CD4-positive, alpha-beta memory T cell (primary cell): ENCODE data around the gene PRKG1. TPM values are rescaled to one million over a fixed set of nuclear protein-coding genes. Genes with fewer than 3 reads are reported as not detected.

Experiments used
- CTCF ChIA-PET: fragments of 350-600 bp; sonication (Branson Sonifier 250); formaldehyde crosslinking; loops from one replicate; lab custom pipeline; 2021; ENCODE audit warnings: inconsistent platforms; ENCODE audit not compliant: partially characterized antibody; lab: Charles Lee
- POLR2A ChIA-PET: fragments of 350-600 bp; sonication (Branson Sonifier 250); formaldehyde crosslinking; loops from one replicate; lab custom pipeline; 2021; ENCODE audit not compliant: partially characterized antibody; lab: Charles Lee
- DNase-seq, 5 donors: peaks; one replicate each; pipeline versions ENCODE4 v3.0.0 to v3.0.0-alpha.2; 2020 to 2022; ENCODE audit warnings: mixed read lengths in 1 of 5
- H3K27ac ChIP-seq: one replicate; pipeline ENCODE4 v1.7.0; 2013; ENCODE audit warnings: low read depth, low read length
- H3K27me3 ChIP-seq: 2 replicates; pipeline ENCODE4 v1.7.0; 2013; ENCODE audit warnings: mild to moderate bottlenecking, low read length, moderate library complexity; ENCODE audit not compliant: insufficient read depth
- H3K36me3 ChIP-seq: 2 replicates; pipeline ENCODE4 v1.7.0; 2013; ENCODE audit warnings: mild to moderate bottlenecking, low read length, moderate library complexity; ENCODE audit not compliant: insufficient read depth
- H3K4me1 ChIP-seq: 2 replicates; pipeline ENCODE4 v1.7.0; 2013; ENCODE audit warnings: mild to moderate bottlenecking, low read length, moderate library complexity; ENCODE audit not compliant: insufficient read depth
- H3K4me3 ChIP-seq, 2 donors: one replicate each; pipeline ENCODE4 v1.7.0; 2013; ENCODE audit warnings: low read length in 2 of 2, mild to moderate bottlenecking in 1 of 2
- H3K9me3 ChIP-seq, 2 donors: one replicate each; pipeline ENCODE4 v1.7.0; 2013; ENCODE audit warnings: low read length in 2 of 2, control low read depth in 1 of 2; ENCODE audit not compliant: control insufficient read depth in 1 of 2
- H3K27ac Mint-ChIP-seq, 7 donors: one replicate each; pipeline ENCODE4 v1.8.0; 2020 to 2021; ENCODE audit warnings: mixed read lengths in 7 of 7, mild to moderate bottlenecking in 6 of 7, inconsistent platforms in 3 of 7, moderate library complexity in 3 of 7
- H3K27me3 Mint-ChIP-seq, 2 donors: one replicate each; pipeline ENCODE4 v1.8.0; 2020 to 2021; ENCODE audit warnings: mixed read lengths in 2 of 2
- H3K36me3 Mint-ChIP-seq, 2 donors: one replicate each; pipeline ENCODE4 v1.8.0; 2020 to 2021; ENCODE audit warnings: mixed read lengths in 2 of 2, inconsistent platforms in 1 of 2, mild to moderate bottlenecking in 1 of 2
- H3K4me1 Mint-ChIP-seq, 4 donors: one replicate each; pipeline ENCODE4 v1.8.0; 2020 to 2021; ENCODE audit warnings: mixed read lengths in 4 of 4, mild to moderate bottlenecking in 1 of 4
- H3K4me3 Mint-ChIP-seq, 8 donors: one replicate each; pipeline ENCODE4 v1.8.0; 2020 to 2021; ENCODE audit warnings: mixed read lengths in 8 of 8, mild to moderate bottlenecking in 7 of 8, moderate library complexity in 6 of 8, inconsistent platforms in 3 of 8
- H3K9me3 Mint-ChIP-seq, 8 donors: one replicate each; pipeline ENCODE4 v1.8.0; 2020 to 2021; ENCODE audit warnings: mixed read lengths in 8 of 8, mild to moderate bottlenecking in 5 of 8, inconsistent platforms in 3 of 8, moderate library complexity in 1 of 8
- intact Hi-C: fragments of 100-400 bp; cut with micrococcal nuclease; formaldehyde crosslinking; loops from one replicate; pipeline ENCODE4 v1.15.1; 2023
- polyA plus RNA-seq, 2 donors: library from polyadenylated mRNA; unstranded; fragments of 300-500 nt; fragmentation: Illumina TruSeq; gene quantifications; one replicate each; pipeline ENCODE4 v1.2.3, GENCODE V29; 2021
- total RNA-seq, 2 experiments: library from RNA; stranded (reverse); gene quantifications; one replicate each; pipeline ENCODE4 v1.2.3, GENCODE V29; 2021

PRKG1 gene
- total and polyA plus RNA-seq, 4 experiments from 2014 or later: 0.06 to 0.20 TPM; not detected in 2

DNA sequence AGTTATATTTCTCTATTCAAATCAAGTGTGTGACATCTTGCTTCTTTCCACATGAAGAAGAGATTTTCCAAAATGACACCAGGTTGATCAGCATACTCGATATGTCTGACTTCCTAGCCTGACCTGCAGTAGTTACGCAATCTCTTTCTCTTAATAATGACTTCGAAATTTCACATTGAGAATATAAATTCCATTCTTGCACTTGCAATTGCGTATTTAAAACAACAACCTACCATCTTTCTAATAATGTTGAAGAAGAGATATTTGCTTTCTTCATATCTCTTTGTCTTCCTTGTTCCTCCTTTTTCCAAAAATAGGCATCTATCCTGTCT is 348.8 kb downstream of the PRKG1 start:
- Histone ChIP-seq H3K4me3 (no peak overlapping the region), H3K36me3 (no peaks in the 10 kb centered on the region), H3K27ac (no peak overlapping the region), H3K9me3 (no peaks in the 10 kb centered on the region), H3K4me1 (no peaks in the 10 kb centered on the region), H3K27me3 (no peaks in the 10 kb centered on the region)
- intact Hi-C loops: no loop called here
- Mint-ChIP-seq H3K9me3 (no peaks in the 10 kb centered on the region), H3K27ac (no peak overlapping the region), H3K4me3 (no peak overlapping the region), H3K36me3 (no peaks in the 10 kb centered on the region), H3K4me1 (peaks cover 2 to 7% (median 3%) of the 10 kb centered on the region in 4 donors), H3K27me3 (peaks cover 3 to 4% of the 10 kb centered on the region in 2 donors)
- POLR2A ChIA-PET: no interaction called here
- no peak for DNase-seq
- CTCF ChIA-PET: interaction anchor here (1.0 to 1.5 kb wide), 3 partner anchors 9 to 108 kb away, joined by 3 to 5 read pairs (median 3); no protein-coding TSS in a partner anchor

DNA sequence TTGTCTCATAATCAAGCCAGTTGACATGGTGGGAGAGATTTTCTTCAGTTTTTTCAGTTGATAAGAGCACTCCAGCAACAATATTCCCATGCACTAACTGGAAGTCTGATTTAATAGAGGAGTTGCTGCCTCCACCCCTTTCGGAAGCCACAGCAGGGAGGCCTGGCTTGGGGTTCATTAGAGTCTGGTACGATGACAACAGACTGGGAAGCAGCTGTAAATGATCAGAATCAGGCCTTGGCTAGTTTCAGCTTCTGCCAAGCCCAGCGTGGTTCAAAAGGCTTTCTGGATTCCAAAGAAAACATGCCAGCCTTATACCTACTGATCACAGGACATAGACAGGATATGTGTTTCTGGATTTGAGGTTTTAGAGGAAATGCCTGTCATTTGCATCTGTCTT is 351.1 kb downstream of the PRKG1 start:
- no peak overlapping the region for H3K27ac Mint-ChIP-seq
- no peak for DNase-seq
- H3K4me3 ChIP-seq: no peak overlapping the region
- H3K27me3 ChIP-seq: no peaks in the 10 kb centered on the region
- peak overlapping the region in 1 of 8 donors; percentile 21 for H3K4me3 Mint-ChIP-seq
- H3K36me3 Mint-ChIP-seq: no peaks in the 10 kb centered on the region
- intact Hi-C loops: no loop called here
- H3K4me1 Mint-ChIP-seq: peaks cover 2 to 7% (median 3%) of the 10 kb centered on the region in 4 donors
- POLR2A ChIA-PET: no interaction called here
- peaks cover 3 to 4% of the 10 kb centered on the region in 2 donors for H3K27me3 Mint-ChIP-seq
- no peak overlapping the region for H3K27ac ChIP-seq
- no peaks in the 10 kb centered on the region for H3K9me3 ChIP-seq
- CTCF ChIA-PET: no interaction called here
- no peaks in the 10 kb centered on the region for H3K4me1 ChIP-seq
- peaks cover 0 to 2% (median 0%) of the 10 kb centered on the region in 8 donors for H3K9me3 Mint-ChIP-seq
- H3K36me3 ChIP-seq: no peaks in the 10 kb centered on the region

DNA sequence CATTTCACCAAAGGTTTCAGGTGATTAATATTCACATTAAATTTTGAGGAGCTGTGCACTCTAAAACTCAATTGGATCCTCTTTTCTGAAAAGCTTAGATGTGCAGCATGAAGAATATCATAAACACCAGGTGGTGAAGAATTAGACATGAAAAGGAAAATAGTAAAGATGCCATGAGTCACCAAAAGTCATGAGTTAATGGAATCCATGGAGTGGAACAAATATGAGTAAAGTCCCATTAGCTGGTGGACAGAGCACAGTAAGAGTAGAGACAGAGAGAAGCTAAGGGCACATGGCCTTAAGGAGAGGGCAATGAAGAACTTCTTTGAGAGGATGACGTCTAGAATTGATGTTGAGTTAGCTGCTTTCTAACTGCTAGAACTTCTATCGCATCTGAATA is 353.5 kb downstream of the PRKG1 start:
- H3K4me3 ChIP-seq: no peak overlapping the region
- no peaks in the 10 kb centered on the region for H3K36me3 ChIP-seq
- no peaks in the 10 kb centered on the region for H3K27me3 ChIP-seq
- H3K4me1 ChIP-seq: no peaks in the 10 kb centered on the region
- H3K4me3 Mint-ChIP-seq: no peak overlapping the region
- ChIA-PET CTCF (no interaction called here), POLR2A (no interaction called here)
- DNase-seq: no peak
- intact Hi-C loops: no loop called here
- peaks cover 3 to 4% of the 10 kb centered on the region in 2 donors for H3K27me3 Mint-ChIP-seq
- H3K9me3 Mint-ChIP-seq: peaks cover 0 to 2% (median 0%) of the 10 kb centered on the region in 8 donors
- H3K27ac ChIP-seq: no peak overlapping the region
- H3K9me3 ChIP-seq: no peaks in the 10 kb centered on the region
- no peak overlapping the region for H3K27ac Mint-ChIP-seq
- peaks cover 0 to under 1% (median 0%) of the 10 kb centered on the region in 4 donors for H3K4me1 Mint-ChIP-seq
- no peaks in the 10 kb centered on the region for H3K36me3 Mint-ChIP-seq

DNA sequence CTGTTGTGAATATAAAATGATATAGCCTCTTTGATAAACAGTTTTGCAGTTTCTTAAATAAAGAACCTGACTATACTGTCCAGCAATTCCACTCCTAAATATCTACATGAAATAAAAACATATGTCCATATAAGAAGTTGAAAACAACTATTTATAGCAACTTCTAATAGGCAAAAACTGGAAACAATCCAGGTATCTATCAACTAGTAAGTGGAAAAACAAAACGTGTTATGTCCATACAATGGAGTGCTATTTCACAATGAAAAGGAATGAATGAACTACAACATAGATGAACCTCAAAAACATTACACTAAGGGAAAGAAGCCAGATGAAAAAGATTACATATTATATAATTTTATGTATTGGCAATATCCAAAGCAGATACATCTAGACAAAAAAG is 356.2 kb downstream of the PRKG1 start:
- H3K4me3 ChIP-seq: no peak overlapping the region
- H3K27me3 ChIP-seq: no peaks in the 10 kb centered on the region
- no peaks in the 10 kb centered on the region for H3K36me3 Mint-ChIP-seq
- POLR2A ChIA-PET: no interaction called here
- no peaks in the 10 kb centered on the region for H3K36me3 ChIP-seq
- H3K27ac Mint-ChIP-seq: no peak overlapping the region
- CTCF ChIA-PET: no interaction called here
- peaks cover 2 to 3% of the 10 kb centered on the region in 2 donors for H3K27me3 Mint-ChIP-seq
- no peaks in the 10 kb centered on the region for H3K4me1 ChIP-seq
- peaks cover 0 to 2% (median 0%) of the 10 kb centered on the region in 8 donors for H3K9me3 Mint-ChIP-seq
- H3K27ac ChIP-seq: no peak overlapping the region
- no peak overlapping the region for H3K4me3 Mint-ChIP-seq
- H3K9me3 ChIP-seq: no peaks in the 10 kb centered on the region
- H3K4me1 Mint-ChIP-seq: no peaks in the 10 kb centered on the region
- no peak for DNase-seq
- intact Hi-C loops: no loop called here

DNA sequence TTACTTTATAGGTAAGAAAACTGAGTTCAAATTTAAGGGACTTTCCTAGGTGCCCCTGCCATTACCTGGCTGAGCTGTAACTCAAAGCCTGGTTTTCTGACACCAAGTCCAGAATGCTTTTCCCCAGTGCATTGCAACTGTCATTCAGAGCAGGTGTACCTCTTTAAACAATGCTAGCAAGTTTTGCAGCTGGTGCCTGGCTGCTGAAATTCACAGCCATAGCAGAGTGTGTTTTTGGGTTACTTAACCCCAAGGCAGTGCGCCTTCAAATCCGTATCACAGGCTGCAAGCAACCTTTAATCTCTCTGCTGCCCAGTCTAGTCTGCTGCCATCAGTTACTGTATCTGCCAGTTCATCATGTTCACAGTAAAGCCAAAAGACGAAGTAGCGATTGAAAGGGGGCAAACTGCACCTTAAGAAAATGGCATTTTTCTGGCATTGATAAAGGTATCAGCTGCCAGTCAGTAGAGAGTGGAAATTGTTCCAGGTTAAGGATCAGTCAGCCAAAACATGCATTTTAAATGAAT is 359.7 kb downstream of the PRKG1 start:
- Histone ChIP-seq H3K4me1 (no peaks in the 10 kb centered on the region), H3K27ac (no peak overlapping the region), H3K36me3 (no peaks in the 10 kb centered on the region), H3K4me3 (no peak overlapping the region), H3K9me3 (no peaks in the 10 kb centered on the region), H3K27me3 (no peaks in the 10 kb centered on the region)
- H3K4me1 Mint-ChIP-seq: no peaks in the 10 kb centered on the region
- POLR2A ChIA-PET: no interaction called here
- no peaks in the 10 kb centered on the region for H3K27me3 Mint-ChIP-seq
- CTCF ChIA-PET: no interaction called here
- no peak overlapping the region for H3K4me3 Mint-ChIP-seq
- H3K27ac Mint-ChIP-seq: no peak overlapping the region
- intact Hi-C loops: no loop called here
- no peak for DNase-seq
- peaks cover 0 to 2% (median 0%) of the 10 kb centered on the region in 8 donors for H3K9me3 Mint-ChIP-seq
- H3K36me3 Mint-ChIP-seq: no peaks in the 10 kb centered on the region

DNA sequence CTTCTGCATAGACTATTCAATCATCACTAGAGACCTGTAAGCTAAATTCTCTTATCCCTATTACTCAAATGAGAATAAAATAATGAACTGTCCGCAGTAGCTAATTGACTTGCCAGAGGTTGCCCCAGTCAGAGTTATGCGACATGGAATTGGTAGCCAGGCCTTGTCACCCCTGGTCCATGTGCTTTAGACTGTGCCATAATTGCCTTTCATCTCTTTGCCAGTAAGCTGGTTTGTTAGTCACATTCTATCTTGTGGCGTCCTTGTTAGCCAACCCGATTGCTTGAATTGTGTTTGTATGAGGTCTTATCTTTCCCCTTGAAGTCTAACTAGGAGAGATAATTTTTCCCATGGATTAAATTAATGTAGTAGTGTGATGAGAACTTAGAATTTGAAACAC is 362.5 kb downstream of the PRKG1 start:
- intact Hi-C loops: no loop called here
- Histone ChIP-seq H3K36me3 (no peaks in the 10 kb centered on the region), H3K27ac (no peak overlapping the region), H3K9me3 (no peaks in the 10 kb centered on the region), H3K27me3 (no peaks in the 10 kb centered on the region), H3K4me3 (no peak overlapping the region), H3K4me1 (no peaks in the 10 kb centered on the region)
- no peaks in the 10 kb centered on the region for H3K4me1 Mint-ChIP-seq
- H3K36me3 Mint-ChIP-seq: no peaks in the 10 kb centered on the region
- DNase-seq: no peak
- POLR2A ChIA-PET: no interaction called here
- H3K27ac Mint-ChIP-seq: no peak overlapping the region
- peaks cover 0 to 2% (median 0%) of the 10 kb centered on the region in 8 donors for H3K9me3 Mint-ChIP-seq
- CTCF ChIA-PET: no interaction called here
- H3K4me3 Mint-ChIP-seq: no peak overlapping the region
- no peaks in the 10 kb centered on the region for H3K27me3 Mint-ChIP-seq

DNA sequence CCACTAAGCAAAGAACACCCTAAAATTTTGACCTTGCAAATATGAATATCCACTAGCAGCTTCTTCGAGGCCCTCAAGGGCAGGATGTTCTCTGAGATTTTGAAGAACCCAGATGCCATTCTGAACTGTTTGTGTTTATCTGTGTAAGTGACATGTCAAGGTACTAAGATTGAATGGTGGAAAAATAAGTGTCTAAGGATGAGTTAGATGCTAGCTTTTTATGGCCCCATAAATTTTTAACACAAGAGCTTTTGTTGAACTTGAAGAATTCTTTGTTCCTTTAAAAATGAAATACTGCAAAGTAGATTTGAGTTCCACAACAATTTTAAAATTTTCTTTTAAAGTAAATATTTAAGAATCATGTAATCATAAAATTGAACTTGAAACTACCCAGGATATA is 365.4 kb downstream of the PRKG1 start:
- no peaks in the 10 kb centered on the region for H3K36me3 ChIP-seq
- no peak overlapping the region for H3K27ac ChIP-seq
- H3K36me3 Mint-ChIP-seq: no peaks in the 10 kb centered on the region
- H3K27ac Mint-ChIP-seq: no peak overlapping the region
- no peak overlapping the region for H3K4me3 ChIP-seq
- H3K4me1 ChIP-seq: no peaks in the 10 kb centered on the region
- no peaks in the 10 kb centered on the region for H3K9me3 ChIP-seq
- no peak overlapping the region for H3K4me3 Mint-ChIP-seq
- ChIA-PET CTCF (no interaction called here), POLR2A (no interaction called here)
- H3K27me3 Mint-ChIP-seq: no peaks in the 10 kb centered on the region
- H3K4me1 Mint-ChIP-seq: no peaks in the 10 kb centered on the region
- intact Hi-C loops: no loop called here
- DNase-seq: no peak
- H3K9me3 Mint-ChIP-seq: peaks cover 0 to 2% (median 0%) of the 10 kb centered on the region in 8 donors
- H3K27me3 ChIP-seq: no peaks in the 10 kb centered on the region

DNA sequence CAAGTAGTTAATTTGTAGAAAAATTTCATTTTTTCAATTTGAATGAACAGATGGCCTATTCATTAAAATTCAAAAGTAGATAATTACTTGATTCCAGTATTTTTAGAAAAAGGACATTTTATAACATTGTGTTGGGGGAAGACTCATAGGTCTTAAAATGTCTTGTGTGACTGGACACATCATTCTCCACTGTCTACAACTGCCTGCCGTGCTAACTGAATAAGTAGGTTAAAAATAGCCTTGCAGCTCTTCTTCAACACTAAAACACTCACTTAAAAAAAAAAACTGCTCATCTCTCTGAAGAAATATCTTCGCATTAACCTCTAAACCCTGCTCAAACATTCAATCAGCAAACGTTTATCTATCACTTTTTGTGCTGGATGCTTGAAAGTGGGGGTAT is 371.3 kb downstream of the PRKG1 start:
- DNase-seq: no peak
- no peaks in the 10 kb centered on the region for H3K36me3 Mint-ChIP-seq
- H3K36me3 ChIP-seq: no peaks in the 10 kb centered on the region
- no peaks in the 10 kb centered on the region for H3K27me3 ChIP-seq
- H3K4me3 ChIP-seq: no peak overlapping the region
- no peak overlapping the region for H3K27ac ChIP-seq
- intact Hi-C loops: no loop called here
- ChIA-PET POLR2A (no interaction called here), CTCF (no interaction called here)
- H3K4me3 Mint-ChIP-seq: no peak overlapping the region
- no peaks in the 10 kb centered on the region for H3K9me3 Mint-ChIP-seq
- H3K27ac Mint-ChIP-seq: peak overlapping the region in 1 of 7 donors; percentile 62
- no peaks in the 10 kb centered on the region for H3K9me3 ChIP-seq
- no peaks in the 10 kb centered on the region for H3K4me1 Mint-ChIP-seq
- no peaks in the 10 kb centered on the region for H3K4me1 ChIP-seq
- H3K27me3 Mint-ChIP-seq: no peaks in the 10 kb centered on the region
